ENCODE measurements around the gene KLHL11.
"Not testable (repeated sequence)": the region's sequence is repeated elsewhere in the genome, so short reads cannot be mapped to it uniquely, and the experiment has no call there.

The KLHL11 gene

GRCh38 chr17:41837761-41838538, 27.3 kb downstream of the KLHL11 start, which contains the start of gene KLHL10:
Gene KLHL10, plus strand, starts transcription at chr17:41837825. Its CDS starts 108 bp downstream, at chr17:41837933.
- no peak for DNase-seq (ENCODE audit: low read depth)

GRCh38 chr17:41836550-41837196, 28.6 kb downstream of the KLHL11 start:
- no peak for DNase-seq (ENCODE audit: low read depth)

DNA sequence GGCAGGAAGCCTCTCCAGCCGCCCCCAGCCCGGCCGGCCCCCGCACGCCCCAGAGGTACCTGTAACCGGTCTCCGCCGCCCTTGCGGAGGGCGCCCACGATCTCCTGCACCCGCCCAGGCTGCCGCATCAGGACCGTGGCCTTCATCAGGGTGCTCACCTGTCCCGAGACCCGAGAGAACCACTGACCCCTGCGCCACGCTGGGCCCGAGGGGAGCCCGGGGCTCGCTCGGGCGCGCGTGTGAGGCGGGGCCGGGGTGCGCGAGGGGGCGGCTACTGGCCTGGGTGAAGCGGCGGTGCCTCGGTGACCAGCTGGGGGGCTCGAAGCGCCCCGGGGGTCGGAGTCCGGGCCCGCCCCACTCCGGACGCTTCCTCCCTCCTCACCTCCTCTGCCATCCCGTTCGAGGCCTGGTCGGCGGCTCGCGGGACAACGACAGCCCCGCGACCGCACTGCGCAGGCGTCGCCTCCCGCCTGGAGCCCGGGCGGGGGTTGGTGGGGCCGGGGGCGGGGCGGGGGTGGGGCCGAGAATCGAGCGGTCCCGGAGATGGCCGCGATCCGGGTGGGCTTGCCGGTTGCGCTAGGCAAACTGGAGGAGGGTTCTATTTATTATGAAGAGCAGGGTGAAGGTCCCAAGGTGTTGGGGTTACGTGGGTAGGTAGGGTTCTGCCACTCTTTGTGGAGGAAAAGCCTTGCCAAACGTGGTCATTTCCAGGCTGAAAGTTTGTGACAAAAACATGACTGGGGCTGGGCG, 29.2 kb downstream of the KLHL11 start, which contains the start of gene NT5C3B:
Gene NT5C3B, minus strand, starts transcription at position 433 of the 750 bp plus-strand sequence. Its CDS starts 39 bp downstream, at position 394.
- DNase-seq (ENCODE audit: low read depth), result no peak

DNA sequence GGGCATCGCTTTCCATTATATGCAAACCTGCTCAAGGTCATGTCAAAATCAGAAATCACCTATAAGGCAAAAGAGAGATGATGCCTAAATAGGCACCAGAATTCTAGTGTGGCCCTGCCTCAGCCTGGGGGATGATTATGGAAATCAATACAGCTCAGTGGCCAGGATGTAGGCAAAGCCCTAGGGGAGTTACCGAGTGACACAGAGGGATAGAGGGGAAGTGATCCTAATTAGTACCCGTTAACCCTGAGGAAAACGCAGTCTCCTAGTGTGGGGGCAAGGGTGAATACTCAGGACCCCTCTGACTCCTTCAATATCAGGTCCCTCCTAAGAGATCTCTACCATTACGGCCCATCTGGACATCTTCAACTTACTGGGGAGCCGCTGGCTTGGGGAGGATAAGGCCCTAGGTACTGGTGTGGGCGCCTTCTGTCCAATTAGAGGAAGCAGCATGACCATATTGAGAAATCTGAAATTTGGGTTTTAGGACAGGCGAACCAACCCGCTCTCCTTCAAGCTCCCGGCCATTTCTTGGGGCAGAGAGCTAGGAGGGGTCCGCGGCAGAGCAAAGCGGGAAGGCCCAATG, 29.9 kb downstream of the KLHL11 start:
- DNase-seq (ENCODE audit: low read depth), result no peak

DNA sequence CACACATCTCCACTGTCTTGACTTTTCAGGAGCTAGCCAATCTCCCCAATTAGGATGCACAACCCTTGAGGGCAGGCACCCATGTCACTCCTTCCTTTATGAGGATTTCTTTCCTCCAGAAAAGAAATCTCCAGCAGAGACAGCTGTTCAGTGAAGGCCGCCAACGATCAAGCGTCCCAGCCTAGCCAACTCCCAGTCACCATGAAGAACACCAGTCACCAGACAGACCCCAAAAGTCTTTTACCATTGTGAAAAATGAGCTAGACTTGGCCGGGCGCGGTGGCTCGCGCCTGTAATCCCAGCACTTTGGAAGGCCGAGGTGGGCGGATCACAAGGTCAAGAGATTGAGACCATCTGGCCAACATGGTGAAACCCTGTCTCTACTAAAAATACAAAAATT, 35.3 kb downstream of the KLHL11 start:
- DNase-seq (ENCODE audit: low read depth), result not testable (repeated sequence)

DNA sequence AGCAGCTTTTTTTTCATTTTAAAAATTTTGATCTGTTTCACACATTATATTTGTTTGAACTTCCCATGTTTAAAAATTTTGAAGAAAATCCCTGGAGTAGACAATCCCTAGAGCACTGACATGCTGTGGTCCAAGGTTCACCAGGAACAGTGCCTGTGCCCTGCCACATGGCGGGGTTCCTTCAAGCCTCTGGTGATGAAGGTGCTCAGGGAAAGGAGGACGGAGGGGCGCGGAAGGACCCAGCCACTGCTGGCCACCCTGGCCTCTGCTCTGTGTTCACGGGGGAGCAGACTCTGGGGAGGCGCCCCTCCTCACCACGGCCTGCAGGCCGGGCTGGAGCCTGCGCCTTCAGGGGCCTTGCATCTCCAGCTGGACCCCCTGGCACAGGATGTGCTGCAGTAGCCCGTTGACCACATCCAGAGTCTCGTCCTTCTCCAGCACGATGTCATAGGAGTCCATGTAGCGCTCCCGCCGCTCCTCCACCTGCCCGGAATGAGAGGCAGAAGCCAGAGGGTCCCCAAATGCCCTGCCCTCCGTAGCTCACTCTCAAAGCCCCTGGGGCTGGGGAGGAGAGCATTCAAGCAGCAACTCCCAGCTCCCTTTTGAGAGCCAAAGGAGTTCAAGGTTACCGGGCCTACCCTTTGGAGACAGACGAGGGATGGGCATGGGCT, 39.9 kb downstream of the KLHL11 start:
- DNase-seq (ENCODE audit: low read depth), result no peak

DNA sequence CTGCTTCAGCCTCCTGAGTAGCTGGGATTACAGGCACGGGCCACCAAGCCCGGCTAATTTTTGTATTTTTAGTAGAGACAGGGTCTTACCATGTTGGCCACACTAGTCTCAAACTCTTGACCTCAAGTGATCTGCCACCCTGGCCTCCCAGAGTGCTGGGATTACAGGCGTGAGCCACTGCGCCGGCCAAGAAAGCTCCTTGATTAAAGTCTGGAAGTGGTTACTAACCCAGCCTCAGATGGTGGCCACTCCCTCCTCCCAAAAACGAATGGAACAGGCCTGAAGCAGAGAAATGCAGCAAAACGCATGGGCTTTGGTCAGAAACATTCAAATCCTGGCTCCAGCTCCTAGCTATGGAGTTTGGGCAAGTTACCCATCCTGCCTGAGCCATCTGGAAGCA, 41.1 kb downstream of the KLHL11 start:
- DNase-seq (ENCODE audit: low read depth), result no peak

GRCh38 chr17:41823580-41823979, 41.6 kb downstream of the KLHL11 start:
- DNase-seq (ENCODE audit: low read depth), result no peak

DNA sequence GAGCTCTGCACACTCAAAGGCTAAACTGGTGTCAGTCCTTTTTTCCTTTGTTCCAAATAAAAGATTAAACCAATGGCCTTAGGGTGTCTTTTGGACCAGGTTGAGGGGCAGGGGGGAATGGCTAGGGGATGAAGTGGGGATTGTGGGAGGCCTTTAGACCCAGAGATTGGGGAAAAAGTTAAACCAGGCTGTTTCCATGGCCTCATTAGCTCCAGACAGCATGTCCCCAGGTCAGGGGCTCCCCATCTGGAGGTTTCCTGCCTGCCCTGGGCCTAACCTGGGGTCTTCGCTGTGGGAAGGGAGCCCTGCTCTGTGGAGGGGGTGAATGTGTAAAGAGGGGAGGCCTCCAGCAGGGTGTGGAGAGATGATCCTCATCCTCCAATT, 42.1 kb downstream of the KLHL11 start:
- DNase-seq (ENCODE audit: low read depth), result no peak

DNA sequence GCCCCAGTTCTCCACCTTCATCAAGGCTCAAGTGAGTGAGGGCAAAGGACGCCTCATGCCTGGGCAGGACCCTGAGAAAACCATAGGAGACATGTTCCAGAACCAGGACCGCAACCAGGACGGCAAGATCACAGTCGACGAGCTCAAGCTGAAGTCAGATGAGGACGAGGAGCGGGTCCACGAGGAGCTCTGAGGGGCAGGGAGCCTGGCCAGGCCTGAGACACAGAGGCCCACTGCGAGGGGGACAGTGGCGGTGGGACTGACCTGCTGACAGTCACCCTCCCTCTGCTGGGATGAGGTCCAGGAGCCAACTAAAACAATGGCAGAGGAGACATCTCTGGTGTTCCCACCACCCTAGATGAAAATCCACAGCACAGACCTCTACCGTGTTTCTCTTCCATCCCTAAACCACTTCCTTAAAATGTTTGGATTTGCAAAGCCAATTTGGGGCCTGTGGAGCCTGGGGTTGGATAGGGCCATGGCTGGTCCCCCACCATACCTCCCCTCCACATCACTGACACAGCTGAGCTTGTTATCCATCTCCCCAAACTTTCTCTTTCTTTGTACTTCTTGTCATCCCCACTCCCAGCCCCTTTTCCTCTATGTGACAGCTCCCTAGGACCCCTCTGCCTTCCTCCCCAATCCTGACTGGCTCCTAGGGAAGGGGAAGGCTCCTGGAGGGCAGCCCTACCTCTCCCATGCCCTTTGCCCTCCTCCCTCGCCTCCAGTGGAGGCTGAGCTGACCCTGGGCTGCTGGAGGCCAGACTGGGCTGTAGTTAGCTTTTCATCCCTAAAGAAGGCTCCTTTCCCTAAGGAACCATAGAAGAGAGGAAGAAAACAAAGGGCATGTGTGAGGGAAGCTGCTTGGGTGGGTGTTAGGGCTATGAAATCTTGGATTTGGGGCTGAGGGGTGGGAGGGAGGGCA, 42.7 kb downstream of the KLHL11 start:
- no peak for DNase-seq (ENCODE audit: low read depth)

DNA sequence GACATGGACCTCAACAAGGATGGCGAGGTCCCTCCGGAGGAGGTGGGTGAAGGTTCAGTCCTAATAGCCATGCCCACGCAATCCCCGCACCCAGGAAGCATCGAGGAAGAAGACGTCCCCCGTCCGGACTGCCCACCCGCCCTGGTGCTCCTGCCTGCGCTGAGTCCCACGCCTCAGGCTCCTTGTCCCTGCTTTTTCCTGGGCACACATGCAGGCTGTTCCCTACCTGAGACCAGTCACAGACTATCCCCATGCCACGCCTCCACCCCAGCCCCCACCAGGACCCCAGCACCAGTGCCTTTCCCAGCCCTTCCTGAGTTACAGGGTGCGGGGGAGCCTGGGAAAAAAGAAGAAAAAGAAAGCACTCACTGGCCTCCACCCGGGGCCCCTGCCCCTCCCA, 43.4 kb downstream of the KLHL11 start:
- no peak for DNase-seq (ENCODE audit: low read depth)

GRCh38 chr17:41818024-41818423, 47.2 kb downstream of the KLHL11 start:
- DNase-seq (ENCODE audit: low read depth), result no peak

GRCh38 chr17:41816637-41817320, 48.4 kb downstream of the KLHL11 start:
- DNase-seq (ENCODE audit: low read depth), result no peak

GRCh38 chr17:41814195-41814594, 51.0 kb downstream of the KLHL11 start:
- DNase-seq (ENCODE audit: low read depth), result no peak

DNA sequence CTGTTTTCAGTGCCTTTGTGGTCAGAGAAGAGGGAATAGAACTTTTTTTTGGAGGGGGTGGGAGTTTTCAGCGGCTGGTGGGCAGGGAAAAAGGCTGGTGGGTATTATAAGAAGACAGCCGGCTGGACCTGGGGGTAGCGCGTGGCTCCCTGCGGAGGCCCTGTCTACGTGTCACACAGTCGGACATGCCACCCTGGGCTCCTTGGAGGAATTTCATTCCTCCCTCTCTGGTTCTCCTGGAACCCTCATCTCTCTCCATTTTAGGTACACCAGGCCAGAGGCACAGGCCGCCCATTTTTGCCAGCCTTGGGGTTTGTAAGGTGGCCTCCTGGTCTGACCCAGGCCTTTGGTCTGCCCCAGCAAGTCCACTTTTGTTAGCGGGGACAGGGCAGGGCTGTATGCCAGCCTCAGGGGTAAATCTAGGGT, 51.5 kb downstream of the KLHL11 start:
- no peak for DNase-seq (ENCODE audit: low read depth)

GRCh38 chr17:41813152-41813680, 52.0 kb downstream of the KLHL11 start:
- DNase-seq (ENCODE audit: low read depth), result no peak

GRCh38 chr17:41812381-41813151, 52.7 kb downstream of the KLHL11 start, which contains the start of gene FKBP10:
Gene FKBP10, plus strand, starts transcription at chr17:41813004. Its CDS starts 31 bp downstream, at chr17:41813035.
- DNase-seq (ENCODE audit: low read depth), result peak; percentile 78

DNA sequence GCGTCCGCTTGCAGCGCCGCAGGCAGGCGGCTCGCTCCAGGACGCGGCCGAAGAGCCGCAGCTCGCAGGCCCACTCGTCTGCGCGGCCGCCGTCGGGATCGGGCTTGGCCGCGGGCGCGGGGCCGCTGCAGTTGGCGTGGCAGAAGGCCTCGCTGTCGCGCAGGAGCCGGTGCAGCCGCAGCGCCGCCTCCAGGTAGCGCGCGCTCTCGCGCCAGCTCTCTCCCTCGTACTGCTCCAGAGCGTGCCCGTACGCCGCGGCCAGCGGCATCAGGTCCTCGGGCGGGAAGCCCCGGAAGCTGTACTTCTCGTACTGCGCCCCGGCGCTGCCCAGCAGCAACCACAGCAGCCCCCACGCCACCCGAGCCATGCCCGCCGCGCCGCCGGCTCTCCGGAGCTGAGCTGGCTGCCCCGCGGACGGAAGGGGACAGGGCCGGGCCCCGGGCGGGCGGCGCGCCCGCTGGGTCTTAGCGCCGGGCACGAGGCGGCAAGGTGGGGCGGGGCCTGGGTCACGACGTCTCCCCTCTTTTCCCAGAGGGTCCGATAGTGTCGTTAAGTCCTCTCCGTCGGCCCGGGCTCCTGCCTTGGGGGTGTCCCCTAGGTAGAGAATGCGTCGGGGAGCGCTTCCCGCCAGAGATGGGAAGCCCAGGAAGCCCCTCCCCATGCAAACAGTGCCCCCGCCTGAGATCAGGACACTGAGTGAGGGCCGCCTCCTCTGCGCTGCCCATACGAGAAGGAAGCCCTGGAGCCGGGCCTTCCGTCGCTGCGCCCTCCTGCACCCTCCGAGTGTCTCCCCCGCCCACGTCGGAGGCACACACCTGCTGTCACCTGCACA, 53.5 kb downstream of the KLHL11 start, which contains the start of gene P3H4:
Gene P3H4, minus strand, starts transcription at position 401 of the 832 bp plus-strand sequence. Its CDS starts 34 bp downstream, at position 367.
- DNase-seq (ENCODE audit: low read depth), result no peak

Measured in non-pigmented ciliary epithelial cell (primary cell).